PC-3 (cell line): ENCODE data around the gene COL9A3. TPM values are rescaled to one million over a fixed set of nuclear protein-coding genes. Genes with fewer than 3 reads are reported as not detected.

Source experiments
- ATAC-seq: fragments of 200-7000 bp; cut with Tn5 transposase; 2 replicates; pipeline ENCODE4 v1.9.1; 2020; ENCODE audit warnings: mild to moderate bottlenecking, moderate library complexity
- BruUV-seq: library from RNA; stranded (reverse); fragments of 400-500 nt; replicated peaks from 2 replicates; lab custom pipeline; 2021; lab: Mats Ljungman, UMichigan
- CTCF ChIA-PET: fragments of 300-600 bp; sonication (Branson Sonifier 250); formaldehyde crosslinking; loops from one replicate; lab custom pipeline; 2022; ENCODE audit warnings: antibody characterized with exemption; lab: Charles Lee
- POLR2A ChIA-PET: fragments of 300-600 bp; sonication (Branson Sonifier 250); formaldehyde crosslinking; loops from one replicate; lab custom pipeline; 2022; ENCODE audit warnings: antibody characterized with exemption; ENCODE audit not compliant: unreplicated experiment; lab: Charles Lee
- DNase-seq: peaks from one replicate; pipeline ENCODE4 v3.0.0-alpha.2; 2015
- H2AFZ ChIP-seq: fragments of 300-600 bp; sonication (generic); 2 replicates; pipeline ENCODE4 v1.6.0; 2016; ENCODE audit warnings: antibody characterized with exemption, low read length
- H3F3A ChIP-seq: fragments of 300-600 bp; sonication (generic); one replicate; pipeline ENCODE4 v1.6.0; 2017; ENCODE audit warnings: antibody characterized with exemption, low read length, control low read depth, mild to moderate bottlenecking; ENCODE audit not compliant: unreplicated experiment
- H3K27ac ChIP-seq: fragments of 300-600 bp; sonication (generic); 2 replicates; pipeline ENCODE4 v1.5.1; 2016; ENCODE audit warnings: mild to moderate bottlenecking, low read length
- H3K27me3 ChIP-seq: fragments of 300-600 bp; sonication (generic); 2 replicates; pipeline ENCODE4 v1.6.1; 2016; ENCODE audit warnings: low read length, mixed read lengths
- H3K36me3 ChIP-seq: fragments of 300-600 bp; sonication (generic); 2 replicates; pipeline ENCODE4 v1.6.1; 2016; ENCODE audit warnings: low read depth, mixed run types, low read length, mixed read lengths
- H3K4me1 ChIP-seq: fragments of 300-600 bp; sonication (generic); 2 replicates; pipeline ENCODE4 v1.5.1; 2016; ENCODE audit warnings: low read length; ENCODE audit not compliant: insufficient read depth
- H3K4me2 ChIP-seq: fragments of 300-600 bp; sonication (generic); 2 replicates; pipeline ENCODE4 v1.6.0; 2016; ENCODE audit warnings: low read length
- H3K4me3 ChIP-seq: fragments of 300-600 bp; sonication (generic); 2 replicates; pipeline ENCODE4 v1.5.1; 2016; ENCODE audit warnings: mild to moderate bottlenecking, low read length, mixed read lengths
- H3K79me2 ChIP-seq: fragments of 300-600 bp; sonication (generic); 2 replicates; pipeline ENCODE4 v1.6.1; 2017; ENCODE audit warnings: low read length, mixed read lengths
- H3K9ac ChIP-seq: fragments of 300-600 bp; sonication (generic); 2 replicates; pipeline ENCODE4 v1.6.0; 2016; ENCODE audit warnings: mild to moderate bottlenecking, low read length
- H3K9me2 ChIP-seq: fragments of 300-600 bp; sonication (generic); replicated peaks from 2 replicates; pipeline ENCODE4 v1.6.1; 2016; ENCODE audit warnings: mixed run types, low read length, mixed read lengths
- H3K9me3 ChIP-seq: fragments of 300-600 bp; sonication (generic); 2 replicates; pipeline ENCODE4 v1.6.1; 2016; ENCODE audit warnings: low read length, mixed read lengths
- H4K20me1 ChIP-seq: fragments of 300-600 bp; sonication (generic); 2 replicates; pipeline ENCODE4 v1.6.1; 2016; ENCODE audit warnings: low read length, mixed read lengths
- EZH2 ChIP-seq: fragments of 300-600 bp; sonication (generic); IDR thresholded peaks from one replicate; pipeline ENCODE4 v1.6.1; 2017; ENCODE audit warnings: antibody characterized with exemption, mild to moderate bottlenecking, low read length; ENCODE audit not compliant: unreplicated experiment
- EZH2phosphoT487 ChIP-seq: fragments of 300-600 bp; sonication (generic); IDR thresholded peaks from 2 replicates; pipeline ENCODE4 v1.6.1; 2018; ENCODE audit warnings: mild to moderate bottlenecking, antibody characterized with exemption, low read length, borderline replicate concordance
- intact Hi-C: fragments of 100-400 bp; cut with micrococcal nuclease; formaldehyde crosslinking; loops from 2 replicates; pipeline ENCODE4 v1.9.0; 2023
- total RNA-seq: library from RNA; depleted of rRNA; stranded (reverse); fragments of >200 nt; gene quantifications from 2 replicates; pipeline ENCODE4 v1.2.3, GENCODE V29; 2014
- TF ChIP-seq, protein P1 (sequence below): fragments of 300-600 bp; sonication (generic); conservative IDR thresholded peaks from 2 replicates; pipeline ENCODE4 v1.5.1; 2017; ENCODE audit warnings: antibody characterized with exemption, low read depth, mild to moderate bottlenecking, low read length

Gene COL9A3
- total RNA-seq, 1 experiment from 2014 or later: 14.3 TPM

DNA sequence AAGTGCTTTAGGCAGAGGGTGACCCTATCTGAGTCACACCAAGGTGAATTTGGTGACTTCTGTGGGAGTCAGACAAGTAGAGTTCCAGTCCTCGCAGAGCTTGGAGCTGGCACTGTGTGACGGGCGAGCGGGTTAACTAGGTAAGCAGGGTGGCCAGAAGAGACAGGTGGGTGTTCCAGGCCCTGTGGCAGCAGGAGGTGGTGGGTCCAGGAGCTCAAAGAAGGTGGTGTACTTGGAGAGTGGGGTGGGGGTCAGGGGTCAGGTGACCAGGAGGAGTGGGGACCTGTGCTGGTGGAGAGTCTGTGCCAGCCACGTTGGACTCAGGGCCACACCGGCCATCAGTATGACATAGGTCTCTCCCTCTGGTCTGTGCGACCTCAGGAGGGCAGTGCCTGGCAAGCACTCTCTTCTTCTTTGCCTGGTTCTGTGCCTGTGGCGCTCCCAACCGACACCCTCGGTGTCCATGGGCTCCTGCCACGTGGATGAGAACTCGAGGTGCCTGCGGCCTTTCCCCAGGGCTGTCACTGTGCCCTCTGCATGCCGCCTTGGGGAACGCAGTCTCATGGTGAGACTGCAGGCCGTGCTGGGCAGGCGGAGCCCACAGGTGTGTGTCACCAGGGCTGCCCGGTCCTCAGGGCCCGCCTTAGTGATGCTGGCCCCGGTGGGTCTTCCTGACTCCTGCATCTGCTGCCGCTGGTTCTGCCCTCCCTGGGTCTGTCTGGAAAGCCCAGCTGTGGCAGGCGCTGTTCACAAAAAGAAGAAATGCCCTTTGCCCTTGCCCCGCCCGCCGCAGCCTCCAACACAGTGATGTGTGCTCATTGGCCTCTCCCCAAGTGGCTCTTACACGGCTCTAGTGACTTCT is 18.9 kb upstream of the COL9A3 start:
- H2AFZ ChIP-seq: no peak overlapping the region
- peaks cover 16% of the 10 kb centered on the region for H3K79me2 ChIP-seq
- DNase-seq (no peak), ATAC-seq (no peak)
- no TSS peak for BruUV-seq
- H3K27ac ChIP-seq: no peak overlapping the region
- H3K4me3 ChIP-seq: peak overlapping the region; percentile 77
- H3K9me2 ChIP-seq: no peaks in the 10 kb centered on the region
- H3K4me2 ChIP-seq: peak overlapping the region; percentile 93
- TF ChIP-seq EZH2 (no peak), EZH2phosphoT487 (no peak)
- TF ChIP-seq, protein P1, sequence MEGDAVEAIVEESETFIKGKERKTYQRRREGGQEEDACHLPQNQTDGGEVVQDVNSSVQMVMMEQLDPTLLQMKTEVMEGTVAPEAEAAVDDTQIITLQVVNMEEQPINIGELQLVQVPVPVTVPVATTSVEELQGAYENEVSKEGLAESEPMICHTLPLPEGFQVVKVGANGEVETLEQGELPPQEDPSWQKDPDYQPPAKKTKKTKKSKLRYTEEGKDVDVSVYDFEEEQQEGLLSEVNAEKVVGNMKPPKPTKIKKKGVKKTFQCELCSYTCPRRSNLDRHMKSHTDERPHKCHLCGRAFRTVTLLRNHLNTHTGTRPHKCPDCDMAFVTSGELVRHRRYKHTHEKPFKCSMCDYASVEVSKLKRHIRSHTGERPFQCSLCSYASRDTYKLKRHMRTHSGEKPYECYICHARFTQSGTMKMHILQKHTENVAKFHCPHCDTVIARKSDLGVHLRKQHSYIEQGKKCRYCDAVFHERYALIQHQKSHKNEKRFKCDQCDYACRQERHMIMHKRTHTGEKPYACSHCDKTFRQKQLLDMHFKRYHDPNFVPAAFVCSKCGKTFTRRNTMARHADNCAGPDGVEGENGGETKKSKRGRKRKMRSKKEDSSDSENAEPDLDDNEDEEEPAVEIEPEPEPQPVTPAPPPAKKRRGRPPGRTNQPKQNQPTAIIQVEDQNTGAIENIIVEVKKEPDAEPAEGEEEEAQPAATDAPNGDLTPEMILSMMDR: no peak
- ChIA-PET CTCF (no interaction called here), POLR2A (no interaction called here)
- no peaks in the 10 kb centered on the region for H3K27me3 ChIP-seq
- 0 out of 2 replicates have a peak, but pooled peaks cover 8% of the 10 kb centered on the region for H4K20me1 ChIP-seq
- peak overlapping the region; percentile 57; the same call in 1 of the 2 replicates for H3K9ac ChIP-seq
- intact Hi-C loops: loop anchor here (10.0 kb wide), 2 partner anchors 173 to 413 kb away; partner anchors contain the start of gene RPS21
- H3K4me1 ChIP-seq: peaks cover 23% of the 10 kb centered on the region
- H3F3A ChIP-seq: no peaks in the 10 kb centered on the region
- peaks cover 26% of the 10 kb centered on the region; the same call in 1 of the 2 replicates for H3K36me3 ChIP-seq
- no peaks in the 10 kb centered on the region for H3K9me3 ChIP-seq

DNA sequence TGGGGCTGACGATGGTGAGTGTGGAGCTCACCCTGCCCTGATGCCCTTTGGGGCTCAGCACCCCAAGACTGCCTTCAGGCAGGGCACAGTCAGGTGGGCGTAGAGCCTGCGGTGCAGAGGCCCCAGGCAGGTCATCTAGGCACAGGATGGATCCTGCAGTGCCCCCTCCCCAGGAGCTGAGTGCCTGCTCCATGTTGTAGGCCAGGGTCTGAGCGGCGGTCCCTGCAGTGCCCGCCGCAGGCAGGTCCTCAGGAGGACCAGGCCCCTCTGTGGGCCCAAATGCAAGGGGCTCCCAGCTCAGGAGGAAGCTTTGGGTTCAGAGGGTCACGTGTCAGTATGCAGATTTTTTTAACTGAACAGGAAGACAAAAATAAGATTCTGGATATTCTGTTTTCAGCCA is 17.8 kb upstream of the COL9A3 start:
- peaks cover 16% of the 10 kb centered on the region for H3K79me2 ChIP-seq
- H3K9me2 ChIP-seq: no peaks in the 10 kb centered on the region
- intact Hi-C loops: loop anchor here (10.0 kb wide), 2 partner anchors 174 to 414 kb away; partner anchors contain the start of gene RPS21
- H3K27me3 ChIP-seq: no peaks in the 10 kb centered on the region
- no peak overlapping the region for H2AFZ ChIP-seq
- no peak overlapping the region for H3K27ac ChIP-seq
- ChIA-PET CTCF (no interaction called here), POLR2A (no interaction called here)
- no peak for DNase-seq
- H3K36me3 ChIP-seq: peaks cover 26% of the 10 kb centered on the region; the same call in 1 of the 2 replicates
- no peak overlapping the region for H3K9ac ChIP-seq
- 0 out of 2 replicates have a peak, but pooled peaks cover 8% of the 10 kb centered on the region for H4K20me1 ChIP-seq
- ATAC-seq: no peak
- BruUV-seq: no TSS peak
- H3K9me3 ChIP-seq: no peaks in the 10 kb centered on the region
- TF ChIP-seq, protein P1: no peak
- TF ChIP-seq EZH2: no peak
- no peak for TF ChIP-seq EZH2phosphoT487
- H3K4me3 ChIP-seq: no peak overlapping the region
- H3F3A ChIP-seq: no peaks in the 10 kb centered on the region
- peaks cover 19% of the 10 kb centered on the region for H3K4me1 ChIP-seq
- H3K4me2 ChIP-seq: no peak overlapping the region
